ENCODE data around the gene DNAJC8.

Gene DNAJC8

GRCh38 chr1:28199328-28200233, 33.2 kb downstream of the DNAJC8 start:
- H2AFZ ChIP-seq, result no peak overlapping the region
- H3K27ac ChIP-seq, result no peak overlapping the region
- H3K9ac ChIP-seq, result no peak overlapping the region
- H3K4me2 ChIP-seq (ENCODE audit: low read length), result no peak overlapping the region
- H3K4me1 ChIP-seq, result no peaks in the 10 kb centered on the region
- H3K4me3 ChIP-seq (ENCODE audit: low read depth, low read length), result no peak overlapping the region
- no peaks in the 10 kb centered on the region for H3K36me3 ChIP-seq (ENCODE audit: control insufficient read depth, insufficient read depth, low read length)
- no peaks in the 10 kb centered on the region for H3K27me3 ChIP-seq (ENCODE audit: control insufficient read depth, insufficient read depth, low read length)
- no peak for TF ChIP-seq CTCF (IDR thresholded peaks at IDR 0.05)
- H3K79me2 ChIP-seq, result no peaks in the 10 kb centered on the region
- H3K9me3 ChIP-seq (ENCODE audit: control insufficient read depth, low read length), result no peaks in the 10 kb centered on the region

GRCh38 chr1:28197682-28198415, 35.0 kb downstream of the DNAJC8 start:
- H3K4me2 ChIP-seq (ENCODE audit: low read length), result no peak overlapping the region
- no peaks in the 10 kb centered on the region for H3K4me1 ChIP-seq

GRCh38 chr1:28196330-28196729, 36.5 kb downstream of the DNAJC8 start:
- no peaks in the 10 kb centered on the region for H3K36me3 ChIP-seq (ENCODE audit: control insufficient read depth, insufficient read depth, low read length)
- H3K27ac ChIP-seq, result no peak overlapping the region
- H3K27me3 ChIP-seq (ENCODE audit: control insufficient read depth, insufficient read depth, low read length), result no peaks in the 10 kb centered on the region
- no peak for TF ChIP-seq CTCF (IDR thresholded peaks at IDR 0.05)
- H3K4me3 ChIP-seq (ENCODE audit: low read depth, low read length), result no peak overlapping the region
- H3K4me1 ChIP-seq, result no peaks in the 10 kb centered on the region
- no peak overlapping the region for H3K4me2 ChIP-seq (ENCODE audit: low read length)
- no peaks in the 10 kb centered on the region for H3K9me3 ChIP-seq (ENCODE audit: control insufficient read depth, low read length)
- no peak overlapping the region for H3K9ac ChIP-seq
- no peak overlapping the region for H2AFZ ChIP-seq
- no peaks in the 10 kb centered on the region for H3K79me2 ChIP-seq

More at GRCh38 chr1:28197682-28198415, 35.0 kb downstream of the DNAJC8 start:
- Histone ChIP-seq H3K9me3 (ENCODE audit: control insufficient read depth, low read length) (no peaks in the 10 kb centered on the region), H3K79me2 (no peaks in the 10 kb centered on the region), H2AFZ (no peak overlapping the region), H3K4me3 (ENCODE audit: low read depth, low read length) (no peak overlapping the region), H3K27ac (no peak overlapping the region), H3K36me3 (ENCODE audit: control insufficient read depth, insufficient read depth, low read length) (no peaks in the 10 kb centered on the region), H3K9ac (no peak overlapping the region), H3K27me3 (ENCODE audit: control insufficient read depth, insufficient read depth, low read length) (no peaks in the 10 kb centered on the region)
- TF ChIP-seq CTCF (IDR thresholded peaks at IDR 0.05), result no peak

GRCh38 chr1:28195780-28196179, 37.0 kb downstream of the DNAJC8 start:
- no peaks in the 10 kb centered on the region for H3K27me3 ChIP-seq (ENCODE audit: control insufficient read depth, insufficient read depth, low read length)
- H3K4me2 ChIP-seq (ENCODE audit: low read length), result no peak overlapping the region
- H3K9ac ChIP-seq, result no peak overlapping the region
- no peaks in the 10 kb centered on the region for H3K9me3 ChIP-seq (ENCODE audit: control insufficient read depth, low read length)
- TF ChIP-seq CTCF (IDR thresholded peaks at IDR 0.05), result no peak
- H3K79me2 ChIP-seq, result no peaks in the 10 kb centered on the region
- H3K4me1 ChIP-seq, result no peaks in the 10 kb centered on the region
- no peak overlapping the region for H3K27ac ChIP-seq
- no peaks in the 10 kb centered on the region for H3K36me3 ChIP-seq (ENCODE audit: control insufficient read depth, insufficient read depth, low read length)
- no peak overlapping the region for H3K4me3 ChIP-seq (ENCODE audit: low read depth, low read length)
- H2AFZ ChIP-seq, result no peak overlapping the region

Measured in parathyroid adenoma (tissue), 2 donors.